AG10803 (cell line): Measurements from ENCODE around the gene PYCR2.
"Not testable (repeated sequence)": the region's sequence is repeated elsewhere in the genome, so short reads cannot be mapped to it uniquely, and the experiment has no call there.

Experiments
- DNase-seq: peaks from one replicate; pipeline ENCODE4 v3.0.0; 2010; ENCODE audit warnings: low read depth
- H3K4me3 ChIP-seq: 2 replicates; pipeline ENCODE4 v1.5.1; 2011; ENCODE audit warnings: mild to moderate bottlenecking, low read length, control low read depth
- CTCF ChIP-seq: conservative IDR thresholded peaks from 2 replicates; pipeline ENCODE4 v1.5.1; 2011; ENCODE audit warnings: mild to moderate bottlenecking, low read length, control low read depth, inconsistent platforms

The PYCR2 gene

GRCh38 chr1:225923692-225924555 lies at the start of gene PYCR2:
Gene PYCR2, minus strand, starts transcription at chr1:225924250. Its CDS starts 140 bp downstream, at chr1:225924110.
- peak within 1 kb of the TSS; percentile 95 for H3K4me3 ChIP-seq
- DNase-seq: peak; percentile 96
- no peak for TF ChIP-seq CTCF

DNA sequence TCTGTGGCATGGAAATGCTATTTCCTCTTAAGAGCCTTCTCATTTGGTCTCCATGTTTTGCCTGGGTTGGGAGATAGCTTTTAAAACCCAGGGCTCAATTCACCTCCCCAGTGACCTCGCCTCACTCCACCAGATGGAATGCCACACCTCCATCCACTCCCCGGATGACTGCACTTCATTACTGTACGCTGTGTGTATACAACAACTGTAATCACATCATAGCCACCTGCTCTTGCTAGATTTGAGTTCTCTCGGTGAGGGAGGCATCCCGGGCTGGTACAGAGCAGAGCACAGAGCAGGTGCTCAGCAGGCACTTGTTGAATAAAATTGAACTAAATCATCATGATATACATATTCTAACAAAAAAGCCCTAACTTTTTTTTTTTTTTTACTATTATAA lies 49.1 kb upstream of the PYCR2 start:
- TF ChIP-seq CTCF: no peak
- no peak overlapping the region for H3K4me3 ChIP-seq
- no peak for DNase-seq

DNA sequence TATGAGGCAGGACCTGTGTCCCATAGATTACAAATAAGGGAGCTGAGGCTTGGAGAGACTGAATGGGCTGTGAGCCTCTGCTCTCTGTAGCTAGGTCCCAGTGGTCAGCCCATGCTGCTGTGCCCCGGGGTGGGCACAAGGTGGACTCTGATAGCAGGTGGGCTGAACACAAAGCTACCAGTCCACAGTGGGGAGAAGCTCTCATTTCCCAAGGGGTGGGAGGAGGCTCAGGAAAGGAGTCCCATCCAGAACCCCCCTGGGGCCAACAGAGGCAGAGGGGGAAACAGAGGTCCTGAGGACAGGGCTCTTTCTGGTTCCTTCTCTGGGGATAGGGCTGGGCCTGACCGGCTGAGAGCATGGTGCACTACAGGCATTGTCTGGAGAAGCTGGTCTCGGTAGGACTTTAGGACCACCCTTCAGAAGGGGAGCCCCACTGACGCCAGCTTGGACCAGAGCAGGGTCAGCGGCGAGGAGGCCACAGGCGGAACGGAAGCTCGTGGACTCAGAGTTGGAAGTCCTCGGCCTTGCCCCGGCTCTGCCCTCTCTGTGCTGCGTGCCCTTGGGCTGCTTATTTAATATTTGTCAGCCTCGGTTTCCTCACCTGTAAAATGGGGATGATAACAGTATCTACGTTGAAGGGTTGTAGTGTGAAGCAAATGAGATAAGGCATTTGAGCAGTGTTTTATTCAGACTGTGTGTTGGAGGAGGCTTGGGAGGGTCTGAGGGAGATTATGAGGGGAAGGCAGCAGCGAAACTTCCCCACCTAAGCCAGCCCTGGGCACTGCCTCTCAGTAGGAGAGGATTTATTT lies 48.5 kb upstream of the PYCR2 start:
- no peak for DNase-seq
- no peak overlapping the region for H3K4me3 ChIP-seq
- TF ChIP-seq CTCF: no peak

DNA sequence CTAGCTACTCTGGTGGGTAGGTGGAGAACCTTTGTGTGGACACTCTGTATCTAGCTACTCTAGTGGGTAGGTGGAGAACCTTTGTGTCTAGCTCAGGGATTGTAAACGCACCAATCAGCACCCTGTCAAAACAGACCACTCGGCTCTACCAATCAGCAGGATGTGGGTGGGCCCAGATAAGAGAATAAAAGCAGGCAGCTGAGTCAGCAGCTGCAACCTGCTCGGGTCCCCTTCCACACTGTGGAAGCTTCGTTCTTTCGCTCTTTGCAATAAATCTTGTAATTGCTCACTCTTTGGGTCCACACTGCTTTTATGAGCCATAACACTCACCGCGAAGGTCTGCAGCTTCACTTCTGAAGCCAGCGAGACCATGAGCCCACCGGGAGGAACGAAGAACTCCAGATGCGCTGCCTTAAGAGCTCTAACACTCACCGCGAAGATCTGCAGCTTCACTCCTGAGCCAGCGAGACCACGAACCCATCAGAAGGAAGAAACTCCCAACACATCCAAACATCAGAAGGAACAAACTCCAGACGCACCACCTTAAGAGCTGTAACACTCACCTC lies 46.6 kb upstream of the PYCR2 start:
- not testable (repeated sequence) for DNase-seq, H3K4me3 ChIP-seq

DNA sequence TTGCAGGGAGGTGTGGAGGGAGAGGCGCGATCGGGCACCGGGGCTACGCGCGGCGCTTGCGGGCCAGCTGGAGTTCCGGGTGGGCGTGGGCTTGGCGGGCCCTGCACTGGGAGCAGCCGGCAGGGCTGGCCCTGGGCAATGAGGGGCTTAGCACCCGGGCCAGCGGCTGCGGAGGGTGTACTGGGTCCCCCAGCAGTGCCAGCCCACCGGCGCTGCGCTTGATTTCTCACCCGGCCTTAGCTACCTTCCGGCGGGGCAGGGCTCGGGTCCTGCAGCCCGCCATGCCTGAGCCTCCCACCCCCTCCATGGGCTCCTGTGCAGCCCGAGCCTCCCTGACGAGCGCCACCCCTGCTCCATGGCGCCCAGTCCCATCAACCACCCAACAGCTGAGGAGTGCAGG lies 45.7 kb upstream of the PYCR2 start:
- H3K4me3 ChIP-seq, DNase-seq: not testable (repeated sequence)

DNA sequence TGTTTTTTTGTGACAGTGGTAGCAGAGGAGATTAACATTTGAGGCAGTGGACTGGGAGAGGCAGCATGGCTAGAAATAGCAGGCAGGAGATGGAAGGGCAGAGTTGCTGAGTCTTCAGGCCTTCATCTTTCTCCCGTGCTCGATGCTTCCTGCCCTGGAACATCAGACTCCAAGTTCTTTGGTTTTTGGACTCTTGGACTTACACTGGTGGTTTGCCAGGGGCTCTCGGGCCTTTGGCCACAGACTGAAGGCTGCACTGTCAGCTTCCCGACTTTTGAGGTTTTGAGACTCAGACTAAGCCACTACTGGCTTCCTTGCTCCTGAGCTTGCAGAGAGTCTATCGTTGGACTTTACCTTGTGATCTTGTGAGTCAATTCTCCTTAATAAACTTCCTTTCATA lies 41.2 kb upstream of the PYCR2 start:
- no peak for TF ChIP-seq CTCF
- DNase-seq: no peak
- no peak overlapping the region for H3K4me3 ChIP-seq

GRCh38 chr1:225963735-225964530 lies 39.9 kb upstream of the PYCR2 start:
- no peak overlapping the region for H3K4me3 ChIP-seq
- no peak for TF ChIP-seq CTCF
- DNase-seq: no peak
